Muscle of leg (tissue), 11 donors: ENCODE data around the gene FAS. TPM values are rescaled to one million over a fixed set of nuclear protein-coding genes. Genes with fewer than 3 reads are reported as not detected.

Source experiments
- DNase-seq: peaks from one replicate; pipeline ENCODE4 v3.0.0; 2013
- H3K27ac ChIP-seq: one replicate; pipeline ENCODE4 v1.5.1; 2013; ENCODE audit warnings: mild to moderate bottlenecking, low read length, control low read depth
- H3K27me3 ChIP-seq: one replicate; pipeline ENCODE4 v1.6.1; 2013; ENCODE audit warnings: low read length; ENCODE audit not compliant: control insufficient read depth, insufficient read depth
- H3K36me3 ChIP-seq: one replicate; pipeline ENCODE4 v1.6.1; 2013; ENCODE audit warnings: low read length; ENCODE audit not compliant: control insufficient read depth, insufficient read depth
- H3K4me1 ChIP-seq: one replicate; pipeline ENCODE4 v1.6.1; 2013; ENCODE audit warnings: low read length; ENCODE audit not compliant: control insufficient read depth, insufficient read depth
- H3K4me3 ChIP-seq: one replicate; pipeline ENCODE4 v1.5.1; 2013; ENCODE audit warnings: low read length, control low read depth
- H3K9me3 ChIP-seq: replicated peaks from 2 replicates; pipeline ENCODE4 v1.6.1; 2013; ENCODE audit warnings: low read depth, low read length; ENCODE audit not compliant: control insufficient read depth
- WGBS: methylation state at CpG from one replicate; pipeline ENCODE4 v1.1.5; 2013; ENCODE audit warnings: missing lambda C conversion rate; ENCODE audit not compliant: insufficient coverage; 5-methylcytosine and 5-hydroxymethylcytosine counted together
- polyA plus RNA-seq, 8 donors: library from polyadenylated mRNA; unstranded; fragments of 120-200 nt; gene quantifications; one replicate each; pipeline versions ENCODE4 v1.2.1 to v1.2.3, GENCODE V29; 2013; ENCODE audit warnings: inconsistent platforms in 1 of 8, low replicate concordance in 1 of 8; ENCODE audit not compliant: insufficient read length in 8 of 8, insufficient read depth in 1 of 8
- total RNA-seq: library from RNA; stranded (reverse); fragments of 120-200 nt; gene quantifications from one replicate; pipeline ENCODE4 v1.2.4, GENCODE V29; 2013

Gene FAS
- total and polyA plus RNA-seq, 9 donors = 5.6 to 12.1 (median 7.7) TPM

DNA sequence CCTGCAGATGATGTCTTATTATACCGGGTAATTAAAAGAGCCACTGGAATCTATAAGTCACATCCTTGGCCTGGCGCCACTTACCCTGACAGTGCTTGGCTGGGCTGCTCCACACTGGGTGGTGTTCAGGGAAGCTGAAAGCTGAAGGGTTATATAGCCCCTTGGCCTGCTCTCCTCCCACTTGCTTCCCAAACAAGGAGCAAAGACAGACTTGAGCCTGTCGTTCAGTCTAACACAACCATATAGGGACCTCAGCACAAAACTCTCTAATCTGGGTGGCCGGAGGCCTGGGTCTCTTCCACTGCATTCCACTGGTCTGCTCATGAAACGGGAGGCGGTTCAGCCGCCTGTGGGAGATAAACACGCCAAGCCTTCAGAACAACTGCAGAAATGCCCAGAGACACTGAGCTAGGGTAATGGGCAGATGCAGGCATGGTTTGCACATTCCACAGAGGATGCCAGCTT lies 37.9 kb upstream of the FAS start, which contains the start of gene ACTA2:
TSS of gene ACTA2 (minus strand) at position 127 of the 465 bp plus-strand sequence. CDS start 3,843 bp downstream, outside the sequence.
- H3K36me3 ChIP-seq = peaks cover 4% of the 10 kb centered on the region
- DNase-seq = peak; percentile 83
- WGBS = 20% methylated on average over 6 of the region's 8 CpGs

GRCh38 chr10:88953662-88954061 lies 36.9 kb upstream of the FAS start:
- H3K27ac ChIP-seq = peak overlapping the region; percentile 95
- H3K4me1 ChIP-seq = peaks cover 31% of the 10 kb centered on the region
- H3K27me3 ChIP-seq = no peaks in the 10 kb centered on the region
- H3K4me3 ChIP-seq = no peak overlapping the region
- H3K9me3 ChIP-seq = no peaks in the 10 kb centered on the region
- DNase-seq = no peak
- peaks cover 2% of the 10 kb centered on the region for H3K36me3 ChIP-seq
- WGBS = no CpG with 5 or more reads among the region's 5 CpGs

More for the DNA sequence above, 37.9 kb upstream of the FAS start, which contains the start of gene ACTA2:
- peak within 1 kb of the TSS; percentile 34 for H3K4me3 ChIP-seq
- H3K27me3 ChIP-seq = no peaks in the 10 kb centered on the region
- H3K4me1 ChIP-seq = peaks cover 31% of the 10 kb centered on the region
- H3K27ac ChIP-seq = peak within 1 kb of the TSS; percentile 95
- H3K9me3 ChIP-seq = no peaks in the 10 kb centered on the region

DNA sequence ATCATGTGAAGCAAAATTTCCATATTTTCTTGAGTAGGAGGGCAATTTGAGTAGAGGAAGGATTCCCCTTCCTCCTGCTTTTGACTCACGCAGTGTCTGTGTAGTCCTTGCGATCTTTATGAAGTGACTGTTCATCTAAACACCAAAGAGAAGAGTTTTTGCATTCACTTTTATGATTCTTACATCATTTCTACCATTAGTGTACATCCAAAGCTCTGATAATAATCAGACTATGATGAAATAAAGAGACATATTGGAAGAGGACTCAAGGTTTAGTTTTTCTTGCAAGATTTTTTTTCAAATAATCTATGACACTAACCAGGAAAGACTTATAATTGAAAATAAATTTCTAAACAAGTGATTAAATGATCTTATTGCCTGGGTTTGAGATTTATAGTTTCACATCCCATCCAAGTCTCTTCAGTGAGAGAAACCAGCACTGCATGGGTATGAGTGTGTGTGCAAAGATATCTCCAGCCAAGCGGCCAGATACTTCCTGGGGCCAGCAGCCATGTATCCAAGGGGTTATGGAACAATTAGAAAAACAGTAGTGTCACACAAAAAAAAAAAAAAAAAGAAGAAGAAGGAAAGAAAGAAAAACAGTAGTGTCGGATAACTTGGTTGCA lies 36.0 kb upstream of the FAS start:
- peaks cover 31% of the 10 kb centered on the region for H3K4me1 ChIP-seq
- DNase-seq = no peak
- no peak overlapping the region for H3K27ac ChIP-seq
- H3K27me3 ChIP-seq = no peaks in the 10 kb centered on the region
- H3K9me3 ChIP-seq = no peaks in the 10 kb centered on the region
- no peak overlapping the region for H3K4me3 ChIP-seq
- WGBS = no CpG with 5 or more reads among the region's 4 CpGs
- H3K36me3 ChIP-seq = no peaks in the 10 kb centered on the region

DNA sequence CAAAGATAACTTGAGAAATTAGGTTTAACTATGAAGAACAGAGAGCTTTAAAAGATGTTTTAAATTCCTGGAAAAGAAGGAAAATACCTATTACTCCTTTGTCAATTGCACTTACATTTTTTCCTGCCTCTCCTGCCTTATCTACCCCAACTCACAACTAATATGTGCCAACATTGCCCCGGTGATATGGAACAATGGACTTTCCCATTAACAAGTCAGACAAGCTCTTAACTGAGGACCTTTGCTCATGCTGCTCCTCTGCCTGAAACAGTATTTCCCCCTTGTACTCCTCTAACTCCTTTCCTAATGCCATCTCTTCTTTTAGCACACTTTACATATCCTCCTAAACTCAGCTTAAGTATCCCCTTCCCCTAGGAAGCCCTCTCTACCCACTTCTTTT lies 33.2 kb upstream of the FAS start:
- no peaks in the 10 kb centered on the region for H3K36me3 ChIP-seq
- DNase-seq = no peak

GRCh38 chr10:88958721-88959120 lies 31.9 kb upstream of the FAS start:
- H3K4me3 ChIP-seq = no peak overlapping the region
- no peak for DNase-seq
- H3K9me3 ChIP-seq = no peaks in the 10 kb centered on the region
- H3K36me3 ChIP-seq = no peaks in the 10 kb centered on the region
- no peaks in the 10 kb centered on the region for H3K27me3 ChIP-seq
- H3K4me1 ChIP-seq = peaks cover under 1% of the 10 kb centered on the region
- no CpG with 5 or more reads among the region's 6 CpGs for WGBS
- no peak overlapping the region for H3K27ac ChIP-seq

More for the DNA sequence above, 33.2 kb upstream of the FAS start:
- 85% methylated on average over 1 of the region's 1 CpG for WGBS
- peaks cover 13% of the 10 kb centered on the region for H3K4me1 ChIP-seq
- H3K4me3 ChIP-seq = no peak overlapping the region
- no peak overlapping the region for H3K27ac ChIP-seq
- no peaks in the 10 kb centered on the region for H3K27me3 ChIP-seq
- no peaks in the 10 kb centered on the region for H3K9me3 ChIP-seq

GRCh38 chr10:88960802-88961201 lies 29.8 kb upstream of the FAS start:
- Histone ChIP-seq H3K36me3 (no peaks in the 10 kb centered on the region), H3K27ac (no peak overlapping the region), H3K4me1 (peaks cover 5% of the 10 kb centered on the region), H3K9me3 (no peaks in the 10 kb centered on the region), H3K4me3 (no peak overlapping the region), H3K27me3 (no peaks in the 10 kb centered on the region)
- no CpG with 5 or more reads among the region's 1 CpG for WGBS
- DNase-seq = no peak

- DNase-seq = no peak
- H3K27ac ChIP-seq = no peak overlapping the region
- H3K9me3 ChIP-seq = no peaks in the 10 kb centered on the region
- H3K36me3 ChIP-seq = no peaks in the 10 kb centered on the region
- no peak overlapping the region for H3K4me3 ChIP-seq
- no peaks in the 10 kb centered on the region for H3K27me3 ChIP-seq
- H3K4me1 ChIP-seq = peaks cover 5% of the 10 kb centered on the region
Observed at GRCh38 chr10:88961266-88961665, 29.3 kb upstream of the FAS start.

DNA sequence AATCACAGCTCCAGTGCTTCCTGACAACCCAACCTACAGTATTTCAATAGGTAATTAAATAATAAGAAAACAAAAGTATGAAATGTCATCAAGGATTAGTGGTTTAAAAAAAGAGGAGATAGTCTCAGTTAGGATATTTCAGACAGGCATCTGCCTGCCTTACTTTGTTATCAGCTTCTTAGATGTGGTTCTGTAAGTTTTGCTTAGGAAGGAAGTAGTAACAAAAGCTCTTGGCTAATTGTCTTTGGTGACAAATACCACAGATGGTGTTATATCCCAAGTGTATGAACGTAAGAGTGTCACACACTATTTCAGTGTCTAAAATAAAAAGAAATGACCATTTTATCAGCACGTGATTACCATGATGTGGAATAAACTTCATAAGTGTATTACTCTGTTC lies 28.3 kb upstream of the FAS start:
- H3K36me3 ChIP-seq = no peaks in the 10 kb centered on the region
- DNase-seq = no peak
- no CpG with 5 or more reads among the region's 2 CpGs for WGBS
- H3K9me3 ChIP-seq = no peaks in the 10 kb centered on the region
- H3K4me1 ChIP-seq = peaks cover 7% of the 10 kb centered on the region
- no peaks in the 10 kb centered on the region for H3K27me3 ChIP-seq
- H3K27ac ChIP-seq = no peak overlapping the region
- no peak overlapping the region for H3K4me3 ChIP-seq

DNA sequence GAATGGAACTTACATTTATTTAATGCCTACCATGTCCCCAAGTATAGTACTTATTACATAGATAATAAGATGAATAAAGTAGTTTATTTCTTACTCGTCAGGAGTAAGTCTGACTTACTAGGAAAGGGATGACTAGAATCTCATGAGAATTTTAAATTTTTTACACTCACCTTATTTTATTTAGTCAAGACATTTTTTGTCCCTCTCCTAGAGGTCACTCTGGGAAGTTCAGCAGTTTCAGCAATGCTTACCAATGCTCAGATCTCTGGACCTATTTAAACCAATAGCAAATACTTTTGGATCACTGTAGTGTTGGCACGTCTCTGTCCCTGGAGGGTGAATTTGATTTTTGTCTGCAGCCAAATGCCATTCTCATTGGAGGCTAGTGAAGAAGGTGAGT lies 27.3 kb upstream of the FAS start:
- H3K4me3 ChIP-seq = no peak overlapping the region
- no peak overlapping the region for H3K27ac ChIP-seq
- H3K9me3 ChIP-seq = no peaks in the 10 kb centered on the region
- no peaks in the 10 kb centered on the region for H3K27me3 ChIP-seq
- H3K4me1 ChIP-seq = peaks cover 8% of the 10 kb centered on the region
- no peak for DNase-seq
- WGBS = no CpG with 5 or more reads among the region's 2 CpGs
- no peaks in the 10 kb centered on the region for H3K36me3 ChIP-seq

DNA sequence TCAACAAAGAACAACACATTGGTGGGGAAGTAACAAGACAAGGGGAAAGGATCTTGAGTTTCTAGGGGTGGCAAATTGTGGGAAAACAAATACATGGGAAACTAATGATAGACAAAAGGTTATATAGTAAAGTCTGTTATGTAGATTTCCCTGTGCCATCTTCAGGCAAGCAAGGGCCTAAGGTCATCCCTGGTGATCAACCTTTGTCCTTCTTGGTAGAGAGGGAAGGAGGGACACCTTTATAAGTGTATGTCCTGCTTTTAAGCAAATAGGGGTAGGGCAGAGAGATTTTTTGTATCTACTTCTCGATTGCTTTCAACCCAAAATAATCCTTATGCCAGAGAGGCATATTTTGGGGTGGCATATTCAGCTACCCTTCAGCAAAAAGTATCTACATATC lies 26.2 kb upstream of the FAS start:
- no CpG with 5 or more reads among the region's 1 CpG for WGBS
- DNase-seq = no peak
- H3K27ac ChIP-seq = peak overlapping the region; percentile 26
- H3K4me1 ChIP-seq = peaks cover 11% of the 10 kb centered on the region
- no peak overlapping the region for H3K4me3 ChIP-seq
- no peaks in the 10 kb centered on the region for H3K27me3 ChIP-seq
- no peaks in the 10 kb centered on the region for H3K9me3 ChIP-seq
- no peaks in the 10 kb centered on the region for H3K36me3 ChIP-seq
